22Rv1 (cell line): Measurements from ENCODE around the gene DDIAS.

Source experiments
- CTCF ChIP-seq: fragments of 450-650 bp; IDR thresholded peaks from 2 replicates; pipeline ENCODE4 v1.5.1; 2017; ENCODE audit warnings: mild to moderate bottlenecking
- ZFX ChIP-seq: fragments of 450-650 bp; IDR thresholded peaks from 2 replicates; pipeline ENCODE4 v1.6.1; 2017; ENCODE audit warnings: antibody characterized with exemption, borderline replicate concordance

DNA sequence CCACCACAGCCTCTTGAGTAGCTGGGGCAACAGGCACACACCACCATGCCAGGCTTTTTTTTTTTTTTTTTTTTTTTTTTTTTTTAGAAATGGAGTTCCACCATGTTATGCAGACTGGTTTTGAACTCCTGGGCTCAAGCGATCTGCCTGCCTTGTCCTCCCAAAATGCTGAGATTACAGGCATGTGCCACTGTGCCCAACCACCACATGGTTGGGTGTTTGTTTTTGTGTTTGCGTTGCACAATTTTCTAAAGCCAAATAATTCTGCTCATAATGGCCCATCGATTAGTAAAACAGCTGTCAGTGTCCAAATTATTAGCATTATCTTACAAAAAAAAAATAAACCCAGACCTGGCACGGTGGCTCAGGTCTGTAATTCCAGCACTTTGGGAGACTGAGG is 65.8 kb downstream of the DDIAS start:
- TF ChIP-seq CTCF = no peak
- no peak for TF ChIP-seq ZFX
